NCI-H510A treated with DMSO at 0.1 percent for 48 hours (cell line): ENCODE data around the gene AK8.
A peak's percentile ranks its signal among the peaks of the same experiment; 100 is the strongest.

Experiments
- DNase-seq: peaks from one replicate; lab custom pipeline; 2025; lab: John Stamatoyannopoulos, UW

Gene AK8

GRCh38 chr9:132825430-132825829 is 52.7 kb downstream of the AK8 start:
- no peak for DNase-seq

GRCh38 chr9:132824951-132825350 is 53.1 kb downstream of the AK8 start:
- DNase-seq = no peak

GRCh38 chr9:132824151-132824550 is 53.9 kb downstream of the AK8 start:
- no peak for DNase-seq

- no peak for DNase-seq
Measured at GRCh38 chr9:132823370-132824145, 54.5 kb downstream of the AK8 start.

- no peak for DNase-seq
Measured at GRCh38 chr9:132820169-132820944, 57.7 kb downstream of the AK8 start.

GRCh38 chr9:132818588-132818987 is 59.5 kb downstream of the AK8 start:
- no peak for DNase-seq

GRCh38 chr9:132814937-132815336 is 63.1 kb downstream of the AK8 start:
- DNase-seq = no peak

- DNase-seq = no peak
Measured at GRCh38 chr9:132813115-132813771, 64.8 kb downstream of the AK8 start.

- no peak for DNase-seq
Measured at GRCh38 chr9:132811985-132812384, 66.1 kb downstream of the AK8 start.

GRCh38 chr9:132810314-132810713 is 67.8 kb downstream of the AK8 start:
- DNase-seq = no peak

- no peak for DNase-seq
Measured at GRCh38 chr9:132809677-132810271, 68.3 kb downstream of the AK8 start.

- DNase-seq = no peak
Measured at GRCh38 chr9:132808645-132809044, 69.4 kb downstream of the AK8 start.

- peak; percentile 61 for DNase-seq
Measured at GRCh38 chr9:132806723-132807421, 71.2 kb downstream of the AK8 start.

GRCh38 chr9:132806306-132806705 is 71.8 kb downstream of the AK8 start:
- DNase-seq = no peak

- peak; percentile 15 for DNase-seq
Measured at GRCh38 chr9:132804576-132805295, 73.3 kb downstream of the AK8 start.

GRCh38 chr9:132802121-132802795 is 75.8 kb downstream of the AK8 start:
- DNase-seq = no peak

- DNase-seq = no peak
Measured at GRCh38 chr9:132801659-132802058, 76.4 kb downstream of the AK8 start.

GRCh38 chr9:132800038-132800648 is 77.9 kb downstream of the AK8 start:
- peak; percentile 77 for DNase-seq

GRCh38 chr9:132798817-132799790 is 79.0 kb downstream of the AK8 start:
- DNase-seq = no peak
